ENCODE results near the gene MYL4. TPM values are rescaled to one million over a fixed set of nuclear protein-coding genes. Genes with fewer than 3 reads are reported as not detected.
"Not testable (repeated sequence)": the region's sequence is repeated elsewhere in the genome, so short reads cannot be mapped to it uniquely, and the experiment has no call there.

Gene MYL4
- total and polyA plus RNA-seq, 5 donors from 2014 or later, result not detected

DNA sequence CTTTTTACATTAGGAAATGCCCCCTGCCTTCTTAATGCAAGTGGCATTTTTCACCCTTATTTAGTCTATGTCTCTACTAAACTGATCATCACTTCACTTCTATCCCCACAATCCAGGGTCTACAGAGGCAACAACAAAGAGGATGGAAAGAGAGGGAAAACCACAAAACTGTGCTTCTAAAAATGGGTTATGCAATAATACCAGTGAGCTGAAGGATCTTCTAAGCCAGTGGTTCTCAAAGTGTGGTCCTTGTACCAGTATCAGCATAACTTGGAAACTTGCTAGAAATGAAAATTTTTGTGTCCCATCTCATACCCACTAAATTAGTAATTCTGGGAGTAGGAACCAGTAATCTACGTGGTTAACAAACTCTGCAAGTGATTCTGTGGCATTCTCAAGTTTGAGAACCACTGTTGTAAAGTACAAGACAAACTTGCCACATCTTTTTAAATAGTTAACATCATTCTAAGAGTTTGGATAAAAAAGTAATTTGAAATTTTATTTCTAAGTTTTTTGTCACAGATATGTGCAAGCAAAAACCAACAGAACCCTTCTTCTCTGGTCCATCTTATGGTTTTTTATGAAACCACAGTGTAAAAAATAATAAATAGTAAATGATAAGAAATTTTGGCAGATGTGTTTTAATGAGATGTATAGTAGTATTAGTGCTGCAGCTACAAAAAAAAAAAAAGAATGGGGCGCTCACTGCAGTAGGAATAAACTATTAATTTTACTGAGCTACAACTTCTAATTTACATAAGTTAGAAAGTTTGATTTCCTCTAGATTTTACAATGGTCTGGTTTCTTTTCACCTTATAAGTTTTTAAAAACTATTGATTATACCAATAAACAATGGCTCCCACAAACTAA, 36.2 kb upstream of the MYL4 start:
- Histone ChIP-seq H3K4me1 (ENCODE audit: control insufficient read depth, insufficient read depth, low read length, poor library complexity, severe bottlenecking) (peaks cover 13% of the 10 kb centered on the region), H3K4me3 (ENCODE audit: low read depth, low read length) (no peak overlapping the region), H3K27me3 (ENCODE audit: control insufficient read depth, insufficient read depth, low read length) (no peaks in the 10 kb centered on the region), H3K9me3 (ENCODE audit: control insufficient read depth in 2 of 2, low read length in 2 of 2) (no peaks in the 10 kb centered on the region), H3K27ac (ENCODE audit: insufficient read depth, low read length, poor library complexity, severe bottlenecking) (no peak overlapping the region), H3K36me3 (ENCODE audit: control insufficient read depth, insufficient read depth, low read length) (peaks cover 48% of the 10 kb centered on the region)
- Mint-ChIP-seq H3K4me3 (no peak overlapping the region), H3K27me3 (no peaks in the 10 kb centered on the region), H3K9me3 (no peaks in the 10 kb centered on the region), H3K36me3 (peaks cover 16% of the 10 kb centered on the region), H3K4me1 (peaks cover 30 to 68% (median 50%) of the 10 kb centered on the region in 4 donors), H3K27ac (peak overlapping the region in 1 of 3 donors; percentile 63)
- ATAC-seq (ENCODE audit: low read depth in 2 of 2), result no peak
- no peak for DNase-seq

DNA sequence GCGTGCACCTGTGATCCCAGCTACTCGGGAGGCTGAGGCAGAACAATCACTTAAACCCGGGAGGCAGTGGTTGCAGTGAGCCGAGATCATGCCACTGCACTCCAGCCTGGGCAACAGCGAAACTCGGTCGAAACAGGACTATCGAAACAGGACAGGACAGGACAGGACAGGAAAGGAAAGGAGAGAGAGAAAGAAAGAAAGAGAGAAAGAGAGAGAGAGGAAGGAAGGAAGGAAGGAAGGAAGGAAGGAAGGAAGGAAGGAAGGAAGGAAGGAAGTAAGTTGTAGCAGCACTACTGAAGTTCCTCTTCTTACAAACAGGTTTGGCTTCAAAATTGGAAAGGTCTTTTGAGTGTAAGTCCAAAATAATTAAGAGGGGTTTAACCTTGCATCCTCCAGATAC, 34.3 kb upstream of the MYL4 start:
- Mint-ChIP-seq H3K36me3 (peaks cover 16% of the 10 kb centered on the region), H3K4me1 (peaks cover 32 to 66% (median 50%) of the 10 kb centered on the region in 4 donors), H3K27ac (peak overlapping the region in 1 of 3 donors; percentile 38)
- H3K9me3 ChIP-seq (ENCODE audit: control insufficient read depth in 2 of 2, low read length in 2 of 2); H3K27me3 Mint-ChIP-seq; H3K27ac ChIP-seq (ENCODE audit: insufficient read depth, low read length, poor library complexity, severe bottlenecking); H3K9me3 Mint-ChIP-seq; H3K4me3 Mint-ChIP-seq; H3K4me3 ChIP-seq (ENCODE audit: low read depth, low read length); ATAC-seq (ENCODE audit: low read depth in 2 of 2); H3K27me3 ChIP-seq (ENCODE audit: control insufficient read depth, insufficient read depth, low read length); DNase-seq: not testable (repeated sequence)
- H3K4me1 ChIP-seq (ENCODE audit: control insufficient read depth, insufficient read depth, low read length, poor library complexity, severe bottlenecking), result peaks cover 13% of the 10 kb centered on the region
- peaks cover 44% of the 10 kb centered on the region for H3K36me3 ChIP-seq (ENCODE audit: control insufficient read depth, insufficient read depth, low read length)

DNA sequence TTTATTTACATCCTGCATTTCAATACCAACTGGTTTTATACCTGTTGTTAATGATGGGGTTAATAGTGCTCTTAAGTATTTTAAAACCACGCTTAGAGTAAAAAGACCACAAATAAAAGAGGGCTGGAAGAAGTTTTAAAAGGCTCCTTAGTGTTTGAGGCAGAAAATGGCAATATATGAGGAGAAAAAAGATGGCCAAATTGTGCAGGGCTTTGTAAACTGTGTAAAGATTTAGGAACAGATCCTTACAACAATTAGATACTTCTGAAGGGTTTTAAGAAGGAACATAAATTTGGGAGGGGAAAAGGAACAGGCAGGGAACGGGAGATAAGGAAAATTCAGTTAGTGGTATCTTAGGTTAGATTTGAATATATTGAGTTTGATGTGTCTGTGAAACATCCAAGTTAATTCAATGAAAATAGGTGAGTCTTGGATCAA, 32.7 kb upstream of the MYL4 start:
- Mint-ChIP-seq H3K27ac (peak overlapping the region in 1 of 3 donors; percentile 44), H3K9me3 (no peaks in the 10 kb centered on the region), H3K27me3 (no peaks in the 10 kb centered on the region), H3K4me1 (peaks cover 30 to 61% (median 47%) of the 10 kb centered on the region in 4 donors), H3K36me3 (peaks cover 23% of the 10 kb centered on the region), H3K4me3 (peak overlapping the region in 1 of 4 donors; percentile 1)
- no peak for ATAC-seq (ENCODE audit: low read depth in 2 of 2)
- Histone ChIP-seq H3K27ac (ENCODE audit: insufficient read depth, low read length, poor library complexity, severe bottlenecking) (no peak overlapping the region), H3K4me1 (ENCODE audit: control insufficient read depth, insufficient read depth, low read length, poor library complexity, severe bottlenecking) (peaks cover 13% of the 10 kb centered on the region), H3K9me3 (ENCODE audit: control insufficient read depth in 2 of 2, low read length in 2 of 2) (no peaks in the 10 kb centered on the region), H3K36me3 (ENCODE audit: control insufficient read depth, insufficient read depth, low read length) (peaks cover 41% of the 10 kb centered on the region), H3K27me3 (ENCODE audit: control insufficient read depth, insufficient read depth, low read length) (no peaks in the 10 kb centered on the region), H3K4me3 (ENCODE audit: low read depth, low read length) (no peak overlapping the region)
- no peak for DNase-seq

GRCh38 chr17:47177261-47177660, 31.9 kb upstream of the MYL4 start:
- Histone ChIP-seq H3K27ac (ENCODE audit: insufficient read depth, low read length, poor library complexity, severe bottlenecking) (no peak overlapping the region), H3K27me3 (ENCODE audit: control insufficient read depth, insufficient read depth, low read length) (no peaks in the 10 kb centered on the region), H3K36me3 (ENCODE audit: control insufficient read depth, insufficient read depth, low read length) (peaks cover 44% of the 10 kb centered on the region), H3K4me3 (ENCODE audit: low read depth, low read length) (no peak overlapping the region), H3K9me3 (ENCODE audit: control insufficient read depth in 2 of 2, low read length in 2 of 2) (no peaks in the 10 kb centered on the region), H3K4me1 (ENCODE audit: control insufficient read depth, insufficient read depth, low read length, poor library complexity, severe bottlenecking) (peaks cover 17% of the 10 kb centered on the region)
- no peak for DNase-seq
- Mint-ChIP-seq H3K27ac (peak overlapping the region in 1 of 3 donors; percentile 68), H3K4me3 (no peak overlapping the region), H3K9me3 (no peaks in the 10 kb centered on the region), H3K36me3 (peaks cover 27% of the 10 kb centered on the region), H3K27me3 (no peaks in the 10 kb centered on the region), H3K4me1 (peaks cover 37 to 68% (median 53%) of the 10 kb centered on the region in 4 donors)
- no peak for ATAC-seq (ENCODE audit: low read depth in 2 of 2)

DNA sequence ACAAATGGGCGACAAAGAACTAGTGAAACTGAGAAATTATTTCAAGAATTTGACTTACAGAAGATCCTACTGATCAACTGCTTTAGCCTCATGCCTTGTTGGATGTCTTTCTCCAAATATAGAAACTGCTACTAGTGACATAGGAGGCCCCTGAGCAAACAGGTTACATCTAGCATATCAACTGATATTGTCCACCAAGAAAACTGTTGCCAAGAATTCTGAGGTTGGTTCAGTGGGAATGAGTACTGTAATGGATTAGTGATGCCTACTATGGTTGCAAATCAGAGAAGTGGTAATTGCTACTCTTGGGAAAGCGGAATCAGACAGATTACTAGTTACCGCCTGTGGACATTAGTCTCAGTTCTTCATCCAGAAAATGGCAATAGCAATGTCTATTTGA, 30.0 kb upstream of the MYL4 start:
- H3K4me3 Mint-ChIP-seq, result peak overlapping the region in 1 of 4 donors; percentile 21
- peak overlapping the region in 1 of 3 donors; percentile 66 for H3K27ac Mint-ChIP-seq
- Histone ChIP-seq H3K9me3 (ENCODE audit: control insufficient read depth in 2 of 2, low read length in 2 of 2) (no peaks in the 10 kb centered on the region), H3K36me3 (ENCODE audit: control insufficient read depth, insufficient read depth, low read length) (peaks cover 42% of the 10 kb centered on the region), H3K4me1 (ENCODE audit: control insufficient read depth, insufficient read depth, low read length, poor library complexity, severe bottlenecking) (peaks cover 13% of the 10 kb centered on the region), H3K27me3 (ENCODE audit: control insufficient read depth, insufficient read depth, low read length) (no peaks in the 10 kb centered on the region), H3K27ac (ENCODE audit: insufficient read depth, low read length, poor library complexity, severe bottlenecking) (no peak overlapping the region), H3K4me3 (ENCODE audit: low read depth, low read length) (no peak overlapping the region)
- no peak for ATAC-seq (ENCODE audit: low read depth in 2 of 2)
- H3K36me3 Mint-ChIP-seq, result peaks cover 27% of the 10 kb centered on the region
- H3K4me1 Mint-ChIP-seq, result peaks cover 50 to 70% (median 59%) of the 10 kb centered on the region in 4 donors
- no peaks in the 10 kb centered on the region for H3K27me3 Mint-ChIP-seq
- DNase-seq, result no peak
- no peaks in the 10 kb centered on the region for H3K9me3 Mint-ChIP-seq

GRCh38 chr17:47180337-47180736, 28.8 kb upstream of the MYL4 start:
- Histone ChIP-seq H3K4me1 (ENCODE audit: control insufficient read depth, insufficient read depth, low read length, poor library complexity, severe bottlenecking) (peaks cover 16% of the 10 kb centered on the region), H3K36me3 (ENCODE audit: control insufficient read depth, insufficient read depth, low read length) (peaks cover 42% of the 10 kb centered on the region), H3K27me3 (ENCODE audit: control insufficient read depth, insufficient read depth, low read length) (no peaks in the 10 kb centered on the region), H3K4me3 (ENCODE audit: low read depth, low read length) (no peak overlapping the region), H3K9me3 (ENCODE audit: control insufficient read depth in 2 of 2, low read length in 2 of 2) (no peaks in the 10 kb centered on the region), H3K27ac (ENCODE audit: insufficient read depth, low read length, poor library complexity, severe bottlenecking) (no peak overlapping the region)
- Mint-ChIP-seq H3K4me3 (no peak overlapping the region), H3K9me3 (no peaks in the 10 kb centered on the region), H3K27ac (peak overlapping the region in 1 of 3 donors; percentile 65), H3K27me3 (no peaks in the 10 kb centered on the region), H3K36me3 (peaks cover 22% of the 10 kb centered on the region), H3K4me1 (peaks cover 52 to 70% (median 60%) of the 10 kb centered on the region in 4 donors)
- ATAC-seq (ENCODE audit: low read depth in 2 of 2) (no peak), DNase-seq (no peak)

DNA sequence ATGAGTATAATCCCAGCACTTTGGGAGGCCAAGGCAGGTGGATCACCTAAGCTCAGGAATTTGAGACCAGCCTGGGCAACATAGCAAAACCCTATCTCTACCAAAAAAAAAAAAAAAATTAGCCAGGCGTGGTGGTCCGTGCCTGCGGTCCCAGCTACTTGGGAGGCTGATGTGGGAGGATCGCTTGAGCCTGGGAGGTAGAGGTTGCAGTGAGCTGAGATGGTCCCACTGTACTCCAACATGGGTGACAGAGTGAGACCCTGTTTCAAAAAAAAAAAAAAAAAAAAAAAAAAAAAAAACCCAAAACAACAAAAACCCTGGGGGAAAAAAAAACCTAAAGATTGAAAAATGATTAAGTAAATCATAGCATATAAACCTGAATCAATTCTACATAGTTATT, 28.2 kb upstream of the MYL4 start:
- H3K27ac Mint-ChIP-seq; ATAC-seq (ENCODE audit: low read depth in 2 of 2); DNase-seq; H3K4me3 ChIP-seq (ENCODE audit: low read depth, low read length); H3K4me3 Mint-ChIP-seq; H3K9me3 Mint-ChIP-seq; H3K27ac ChIP-seq (ENCODE audit: insufficient read depth, low read length, poor library complexity, severe bottlenecking); H3K27me3 Mint-ChIP-seq; H3K27me3 ChIP-seq (ENCODE audit: control insufficient read depth, insufficient read depth, low read length); H3K9me3 ChIP-seq (ENCODE audit: control insufficient read depth in 2 of 2, low read length in 2 of 2): not testable (repeated sequence)
- peaks cover 38% of the 10 kb centered on the region for H3K36me3 ChIP-seq (ENCODE audit: control insufficient read depth, insufficient read depth, low read length)
- H3K4me1 Mint-ChIP-seq, result peaks cover 52 to 70% (median 63%) of the 10 kb centered on the region in 4 donors
- peaks cover 22% of the 10 kb centered on the region for H3K36me3 Mint-ChIP-seq
- peaks cover 19% of the 10 kb centered on the region for H3K4me1 ChIP-seq (ENCODE audit: control insufficient read depth, insufficient read depth, low read length, poor library complexity, severe bottlenecking)
